SK-N-MC (cell line): Measurements from ENCODE around the gene RECQL5.

Experiments
- DNase-seq: peaks from one replicate; pipeline ENCODE4 v3.0.0-alpha.2; 2011; ENCODE audit warnings: low read depth, low spot score
- H3K27ac ChIP-seq: fragments of 200-600 bp; sonication (generic); 2 replicates; pipeline ENCODE4 v1.5.1; 2016; ENCODE audit warnings: mixed run types
- H3K36me3 ChIP-seq: fragments of 200-600 bp; sonication (generic); 2 replicates; pipeline ENCODE4 v1.6.1; 2017; ENCODE audit warnings: antibody characterized with exemption, low read length, mixed read lengths; ENCODE audit not compliant: insufficient read depth
- H3K4me3 ChIP-seq: fragments of 200-600 bp; sonication (generic); 2 replicates; pipeline ENCODE4 v1.5.1; 2016
- H3K9ac ChIP-seq: fragments of 200-600 bp; sonication (generic); 2 replicates; pipeline ENCODE4 v1.8.0; 2017; ENCODE audit warnings: mixed run types, mixed read lengths; ENCODE audit not compliant: insufficient read length
- H3K9me3 ChIP-seq: fragments of 200-600 bp; sonication (generic); 2 replicates; pipeline ENCODE4 v1.6.1; 2017; ENCODE audit warnings: low read depth, mild to moderate bottlenecking, antibody characterized with exemption, low read length, moderate library complexity, mixed read lengths
- EZH2 ChIP-seq: fragments of 200-600 bp; sonication (generic); IDR thresholded peaks from one replicate; pipeline ENCODE4 v1.6.1; 2017; ENCODE audit warnings: antibody characterized with exemption
- FOXP2 ChIP-seq: optimal IDR thresholded peaks from 2 replicates; pipeline ENCODE3; 2011; ENCODE audit warnings: mild to moderate bottlenecking, moderate library complexity; ENCODE audit not compliant: insufficient read depth; ENCODE audit errors: extremely low read length, control extremely low read depth
- POLR2AphosphoS5 ChIP-seq: IDR thresholded peaks from 2 replicates; pipeline ENCODE4 v1.6.1; 2012; ENCODE audit warnings: mild to moderate bottlenecking, low read depth, low read length, borderline replicate concordance

RECQL5 gene

GRCh38 chr17:75647061-75647460, 19.9 kb downstream of the RECQL5 start:
- H3K9ac ChIP-seq: no peak overlapping the region
- no peak for TF ChIP-seq POLR2AphosphoS5
- no peak for TF ChIP-seq FOXP2
- TF ChIP-seq EZH2: no peak
- no peak overlapping the region for H3K27ac ChIP-seq

GRCh38 chr17:75646638-75646992, 20.3 kb downstream of the RECQL5 start:
- Histone ChIP-seq H3K27ac (no peak overlapping the region), H3K4me3 (no peak overlapping the region), H3K9me3 (no peaks in the 10 kb centered on the region), H3K36me3 (peaks cover 6% of the 10 kb centered on the region; the same call in 1 of the 2 replicates), H3K9ac (no peak overlapping the region)
- DNase-seq: no peak
- TF ChIP-seq POLR2AphosphoS5: no peak
- no peak for TF ChIP-seq FOXP2
- no peak for TF ChIP-seq EZH2

More at GRCh38 chr17:75647061-75647460, 19.9 kb downstream of the RECQL5 start:
- no peak for DNase-seq
- Histone ChIP-seq H3K36me3 (peaks cover 6% of the 10 kb centered on the region; the same call in 1 of the 2 replicates), H3K4me3 (no peak overlapping the region), H3K9me3 (no peaks in the 10 kb centered on the region)

GRCh38 chr17:75645889-75646637, 20.9 kb downstream of the RECQL5 start:
- Histone ChIP-seq H3K36me3 (peaks cover 5% of the 10 kb centered on the region; the same call in 1 of the 2 replicates), H3K9me3 (no peaks in the 10 kb centered on the region), H3K27ac (no peak overlapping the region), H3K9ac (no peak overlapping the region), H3K4me3 (no peak overlapping the region)
- no peak for TF ChIP-seq POLR2AphosphoS5
- no peak for TF ChIP-seq FOXP2
- TF ChIP-seq EZH2: no peak
- DNase-seq: no peak

- H3K36me3 ChIP-seq: no peaks in the 10 kb centered on the region; the same call in 1 of the 2 replicates
- no peak overlapping the region for H3K27ac ChIP-seq
- TF ChIP-seq POLR2AphosphoS5 (no peak), FOXP2 (no peak), EZH2 (no peak)
- H3K9me3 ChIP-seq: no peaks in the 10 kb centered on the region
- DNase-seq: no peak
- H3K9ac ChIP-seq: no peak overlapping the region
- H3K4me3 ChIP-seq: no peak overlapping the region
These were observed 21.5 kb downstream of the RECQL5 start for GRCh38 chr17:75645501-75645888.

- H3K27ac ChIP-seq: no peak overlapping the region
- TF ChIP-seq FOXP2 (no peak), EZH2 (no peak), POLR2AphosphoS5 (no peak)
- no peak overlapping the region for H3K9ac ChIP-seq
- H3K4me3 ChIP-seq: no peak overlapping the region
- DNase-seq: no peak
- H3K9me3 ChIP-seq: no peaks in the 10 kb centered on the region
- H3K36me3 ChIP-seq: no peaks in the 10 kb centered on the region
These were observed 23.3 kb downstream of the RECQL5 start for GRCh38 chr17:75643643-75644017.

GRCh38 chr17:75642784-75643642, 23.9 kb downstream of the RECQL5 start:
- Histone ChIP-seq H3K9ac (no peak overlapping the region), H3K4me3 (no peak overlapping the region), H3K9me3 (no peaks in the 10 kb centered on the region), H3K27ac (no peak overlapping the region), H3K36me3 (no peaks in the 10 kb centered on the region)
- no peak for DNase-seq
- no peak for TF ChIP-seq POLR2AphosphoS5
- no peak for TF ChIP-seq FOXP2
- TF ChIP-seq EZH2: no peak

- no peak for DNase-seq
- Histone ChIP-seq H3K36me3 (no peaks in the 10 kb centered on the region), H3K27ac (no peak overlapping the region), H3K9me3 (no peaks in the 10 kb centered on the region), H3K9ac (no peak overlapping the region), H3K4me3 (no peak overlapping the region)
- no peak for TF ChIP-seq EZH2
- no peak for TF ChIP-seq FOXP2
- no peak for TF ChIP-seq POLR2AphosphoS5
These were observed 24.7 kb downstream of the RECQL5 start for GRCh38 chr17:75642182-75642783.

- H3K36me3 ChIP-seq: no peaks in the 10 kb centered on the region
- no peak overlapping the region for H3K27ac ChIP-seq
- H3K9ac ChIP-seq: no peak overlapping the region
- H3K9me3 ChIP-seq: no peaks in the 10 kb centered on the region
- no peak for TF ChIP-seq FOXP2
- no peak for TF ChIP-seq EZH2
- no peak for TF ChIP-seq POLR2AphosphoS5
- no peak for DNase-seq
- H3K4me3 ChIP-seq: no peak overlapping the region
These were observed 25.6 kb downstream of the RECQL5 start for GRCh38 chr17:75641343-75641742.
